GM18867 (cell line): Measurements from ENCODE around the gene HS6ST2.
"Not testable (repeated sequence)": the region's sequence is repeated elsewhere in the genome, so short reads cannot be mapped to it uniquely, and the experiment has no call there.

Experiments used
- ATAC-seq: cut with Tn5 transposase; IDR thresholded peaks from one replicate; pipeline ENCODE4 v1.9.1; 2021; ENCODE audit warnings: mild to moderate bottlenecking, moderate library complexity; ENCODE audit not compliant: unreplicated experiment

Gene HS6ST2

DNA sequence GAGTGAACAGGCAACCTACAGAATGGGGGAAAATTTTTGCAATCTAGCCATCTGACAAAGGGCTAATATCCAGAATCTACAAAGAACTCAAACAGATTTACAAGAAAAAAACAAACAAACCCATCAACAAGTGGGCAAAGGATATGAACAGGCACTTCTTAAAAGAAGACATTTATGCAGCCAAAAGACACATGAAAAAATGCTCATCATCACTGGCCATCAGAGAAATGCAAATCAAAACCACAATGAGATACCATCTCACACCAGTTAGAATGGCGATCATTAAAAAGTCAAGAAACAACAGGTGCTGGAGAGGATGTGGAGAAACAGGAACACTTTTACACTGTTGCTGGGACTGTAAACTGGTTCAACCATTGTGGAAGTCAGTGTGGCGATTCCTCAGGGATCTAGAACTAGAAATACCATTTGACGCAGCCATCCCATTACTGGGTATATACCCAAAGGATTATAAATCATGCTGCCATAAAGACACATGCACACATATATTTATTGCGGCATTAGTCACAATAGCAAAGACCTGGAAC is 13.3 kb downstream of the HS6ST2 start:
- not testable (repeated sequence) for ATAC-seq

DNA sequence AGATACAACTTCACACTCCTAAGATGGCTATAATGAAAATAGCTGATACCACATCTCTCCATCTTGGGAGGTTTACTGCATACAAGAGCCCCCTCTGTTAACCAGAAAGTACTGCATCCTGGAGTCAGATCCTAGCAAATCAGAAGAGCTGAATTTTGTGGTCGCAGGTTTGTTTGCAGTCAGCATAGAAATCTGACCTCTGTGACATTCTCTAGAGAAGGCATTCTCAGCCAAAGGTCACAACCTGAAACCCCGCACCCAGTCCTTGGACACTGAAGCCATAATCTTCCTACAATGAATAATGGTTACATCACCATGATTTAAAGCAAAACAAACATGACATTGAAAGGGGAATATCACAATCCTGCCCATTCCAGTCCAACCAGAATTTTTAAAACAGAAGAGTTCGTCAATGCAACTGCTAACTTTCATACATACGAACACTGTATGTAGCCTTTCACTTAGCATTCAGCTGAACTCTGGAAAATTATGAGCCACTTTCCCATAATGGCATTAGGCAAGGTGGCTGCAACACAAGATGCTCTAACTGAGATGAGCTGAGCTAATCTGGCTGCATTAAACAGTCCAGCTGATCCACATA is 17.6 kb downstream of the HS6ST2 start:
- ATAC-seq = no peak

DNA sequence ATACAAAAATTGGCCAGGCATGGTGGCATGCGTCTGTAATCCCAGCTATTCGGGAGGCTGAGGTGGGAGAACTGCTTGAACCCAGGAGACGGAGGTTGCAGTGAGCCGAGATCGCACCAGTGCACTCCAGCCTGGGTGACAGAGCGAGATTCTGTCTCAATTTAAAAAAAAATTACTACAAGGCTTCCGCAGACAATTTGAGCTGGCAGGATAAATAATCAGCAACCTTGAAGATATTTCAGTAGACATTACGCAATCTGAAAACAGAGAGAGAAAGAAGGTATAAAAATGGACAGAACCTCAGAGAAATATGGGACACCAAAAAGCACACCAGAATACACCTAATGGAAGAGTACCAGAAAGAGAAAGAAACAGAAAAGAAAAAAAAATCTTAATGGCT is 25.3 kb downstream of the HS6ST2 start:
- ATAC-seq = no peak

DNA sequence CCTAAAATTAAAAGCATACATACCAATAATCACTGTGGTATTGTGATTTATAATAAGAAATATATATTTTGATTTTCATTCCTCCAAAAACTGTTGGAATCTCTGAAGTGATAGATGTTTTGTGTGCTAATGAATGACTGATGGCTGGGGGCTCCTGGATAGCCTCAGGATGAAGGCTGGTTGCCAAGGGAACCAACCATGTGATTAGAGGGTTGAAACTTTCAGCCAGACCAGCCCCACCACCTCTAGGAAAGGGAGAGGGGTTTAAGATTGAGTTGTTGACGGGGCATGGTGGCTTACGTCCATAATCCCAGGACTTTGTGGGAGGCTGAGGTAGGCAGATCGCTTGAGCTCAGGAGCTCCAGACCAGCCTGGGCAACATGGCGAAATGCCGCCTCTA is 34.0 kb downstream of the HS6ST2 start:
- ATAC-seq = no peak

DNA sequence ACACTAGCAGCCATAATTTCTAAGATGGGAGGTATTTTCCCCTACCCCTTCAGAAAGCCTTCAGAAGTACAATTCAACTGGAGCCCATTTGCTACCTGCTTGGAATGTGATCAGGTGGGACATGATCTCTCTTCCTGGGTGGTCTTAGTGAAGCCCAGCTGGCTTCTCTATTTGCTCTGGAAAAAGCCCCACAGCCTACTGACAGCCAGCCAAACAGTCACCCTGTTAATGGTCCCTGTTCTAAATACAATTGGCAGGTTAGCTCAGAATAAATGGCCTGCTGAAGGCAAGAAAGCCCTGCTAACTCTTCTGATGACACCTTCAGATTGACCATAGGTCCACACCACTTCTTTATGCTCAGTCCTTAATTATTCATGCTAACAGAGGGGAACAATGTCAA is 39.9 kb downstream of the HS6ST2 start:
- no peak for ATAC-seq

DNA sequence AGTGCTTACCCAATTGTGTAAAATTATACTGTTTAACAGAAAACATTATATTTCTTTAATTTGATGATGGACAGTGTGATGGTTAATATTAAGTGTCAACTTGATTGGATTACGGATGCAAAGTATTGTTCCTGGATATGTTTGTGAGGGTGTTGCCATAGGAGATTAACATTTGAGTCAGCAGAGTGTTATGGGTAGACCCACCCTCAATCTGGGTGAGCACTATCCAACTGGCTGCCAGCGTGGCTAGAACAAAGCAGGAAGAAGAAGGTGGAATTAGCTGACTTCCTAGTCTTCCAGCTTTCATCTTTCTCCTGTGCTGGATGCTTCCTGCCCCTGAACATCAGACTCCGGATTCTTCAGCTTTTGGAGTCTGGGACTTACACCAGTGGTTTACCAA is 42.1 kb downstream of the HS6ST2 start:
- no peak for ATAC-seq

DNA sequence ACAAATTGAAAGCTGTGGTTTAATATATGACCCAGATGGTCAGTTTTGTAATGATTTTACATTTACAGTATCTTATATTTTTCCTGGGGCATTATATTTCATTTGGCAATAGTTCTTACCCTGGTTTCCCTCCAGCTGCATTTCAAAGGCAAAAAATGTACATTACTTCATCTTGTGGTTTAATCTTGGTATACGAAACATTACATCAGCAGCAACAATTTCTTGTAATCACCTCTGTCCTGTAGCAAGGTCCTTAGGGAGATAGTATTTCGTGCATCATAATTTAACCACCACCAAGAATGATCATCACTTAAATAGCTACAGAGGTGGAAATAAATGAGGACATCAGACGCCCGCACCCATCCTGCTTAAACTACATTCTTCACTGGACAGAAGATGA is 48.8 kb downstream of the HS6ST2 start:
- ATAC-seq = no peak

DNA sequence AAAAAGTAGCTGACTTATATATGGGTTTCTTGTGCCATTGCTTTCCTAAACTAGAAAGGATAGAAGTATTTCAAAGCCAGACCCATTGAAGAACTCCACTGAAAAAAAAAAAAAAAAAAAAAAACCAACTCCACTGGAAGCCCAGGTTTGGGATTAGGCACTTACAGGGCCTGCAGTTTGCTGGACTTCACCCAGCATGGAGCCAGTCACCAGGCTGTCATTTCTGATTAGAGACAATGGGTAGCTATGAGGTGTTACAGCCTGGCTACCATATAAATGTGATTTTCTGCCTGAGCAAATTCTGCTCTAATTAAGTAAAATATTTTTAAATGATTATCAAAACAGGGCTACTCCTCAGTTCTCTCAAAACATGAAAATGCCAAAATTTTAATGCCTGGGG is 49.5 kb downstream of the HS6ST2 start:
- no peak for ATAC-seq

DNA sequence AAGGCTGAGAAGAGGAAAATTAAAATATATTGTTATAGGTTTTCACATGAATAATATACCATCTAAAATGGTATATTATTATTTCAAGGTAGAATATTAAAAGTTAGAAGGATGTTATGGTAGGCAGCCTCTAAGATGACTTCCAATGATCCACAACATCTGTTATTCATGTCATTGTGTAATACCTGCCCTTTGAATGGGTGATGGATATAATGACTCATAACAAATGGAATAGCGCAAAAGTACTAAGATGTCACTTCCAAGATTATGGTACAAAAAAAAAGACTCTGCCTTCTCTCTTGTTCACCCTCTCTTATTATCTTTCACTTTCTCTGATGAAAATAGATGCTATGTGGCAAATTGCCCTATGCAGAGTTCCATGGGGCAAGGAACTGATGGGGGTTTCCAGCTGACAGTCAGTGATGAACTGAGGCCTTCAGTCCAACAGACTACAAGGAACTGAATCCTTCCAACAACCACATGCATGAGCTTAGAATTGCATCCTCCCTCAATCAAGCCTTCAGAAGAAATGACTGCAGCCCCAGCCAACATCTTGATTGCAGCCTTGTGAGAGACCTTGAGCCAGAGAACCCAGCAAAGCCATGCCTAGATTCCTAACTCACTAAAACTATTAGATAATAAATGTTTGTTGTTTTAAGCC is 57.7 kb downstream of the HS6ST2 start:
- no peak for ATAC-seq

DNA sequence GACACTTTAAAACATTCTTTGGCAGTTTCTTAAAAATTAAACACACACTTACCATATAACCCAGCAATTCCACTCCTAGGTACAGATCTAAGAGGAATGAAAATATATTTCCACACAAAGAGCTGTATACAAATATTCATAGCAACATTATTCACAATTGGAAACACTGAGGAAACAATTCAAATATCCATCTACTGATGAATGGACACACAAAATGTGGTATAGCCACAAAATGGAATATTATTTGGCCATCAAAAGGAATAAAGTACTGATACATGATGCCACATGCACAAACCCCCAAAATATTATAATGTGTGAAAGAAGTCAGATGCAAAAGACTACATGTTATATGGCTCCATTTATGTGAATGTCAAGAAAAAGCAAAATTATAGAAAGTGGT is 70.9 kb downstream of the HS6ST2 start:
- ATAC-seq = no peak

DNA sequence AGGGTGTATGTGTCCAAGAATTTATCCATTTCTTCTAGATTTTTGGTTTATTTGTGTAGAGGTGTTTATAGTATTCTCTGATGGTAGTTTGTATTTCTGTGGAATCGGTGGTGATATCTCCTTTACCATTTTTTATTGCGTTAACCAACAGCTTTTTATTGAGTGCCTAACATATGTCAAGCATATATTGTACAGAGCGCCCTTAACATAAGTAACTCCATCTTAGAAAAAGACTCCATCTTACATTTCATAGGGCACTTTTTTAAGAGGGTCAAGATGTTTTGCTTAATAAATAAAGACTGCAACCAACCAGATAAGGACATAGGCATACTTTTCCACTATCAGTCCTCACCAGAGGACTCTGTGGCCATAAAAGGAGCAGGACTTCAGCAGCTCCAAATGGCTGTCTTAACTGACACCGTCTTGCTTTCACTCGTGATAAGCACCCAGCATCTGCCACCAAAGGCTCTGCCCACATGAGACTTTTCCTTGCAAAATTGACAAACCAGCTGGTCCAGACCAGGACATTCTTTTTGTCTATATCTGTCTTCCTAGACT is 75.0 kb downstream of the HS6ST2 start:
- no peak for ATAC-seq

DNA sequence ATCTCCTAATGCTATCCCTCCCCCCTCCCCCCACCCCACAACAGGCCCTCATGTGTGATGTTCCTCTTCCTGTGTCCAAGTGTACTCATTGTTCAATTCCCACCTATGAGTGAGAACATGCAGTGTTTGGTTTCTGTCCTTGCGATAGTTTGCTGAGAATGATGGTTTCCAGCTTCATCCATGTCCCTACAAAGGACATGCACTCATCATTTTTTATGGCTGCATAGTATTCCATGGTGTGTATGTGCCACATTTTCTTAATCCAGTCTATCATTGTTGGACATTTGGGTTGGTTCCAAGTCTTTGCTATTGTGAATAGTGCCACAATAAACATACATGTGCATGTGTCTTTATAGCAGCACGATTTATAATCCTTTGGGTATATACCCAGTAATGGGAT is 77.7 kb downstream of the HS6ST2 start:
- ATAC-seq = not testable (repeated sequence)

DNA sequence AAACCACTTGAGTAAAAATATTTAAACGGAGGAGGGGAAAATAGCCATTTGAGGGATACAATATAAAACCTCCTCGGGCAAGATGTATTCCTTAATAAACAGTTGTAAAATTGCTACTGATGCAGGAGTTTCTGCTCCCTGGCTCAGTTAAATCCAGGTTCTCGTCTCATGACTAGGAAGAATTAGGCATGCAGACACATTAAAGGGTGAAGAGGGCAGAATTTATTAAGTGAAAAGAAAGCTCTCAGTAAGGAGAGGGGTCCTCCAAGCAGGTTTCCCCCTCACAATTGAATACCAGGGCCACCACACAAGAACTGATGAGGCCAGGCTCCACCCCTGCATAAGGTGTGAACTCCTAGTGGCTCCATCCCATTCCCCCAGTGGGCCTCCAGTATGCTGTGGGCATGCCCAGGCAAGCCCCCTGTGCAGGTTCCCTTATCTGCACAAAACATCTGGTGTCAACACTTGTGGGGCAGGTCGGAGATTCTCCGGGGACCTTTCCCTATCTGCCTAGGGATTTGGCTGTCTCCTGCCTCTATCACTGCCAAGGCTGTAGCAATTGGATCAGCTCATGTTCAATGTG is 80.4 kb downstream of the HS6ST2 start:
- no peak for ATAC-seq

DNA sequence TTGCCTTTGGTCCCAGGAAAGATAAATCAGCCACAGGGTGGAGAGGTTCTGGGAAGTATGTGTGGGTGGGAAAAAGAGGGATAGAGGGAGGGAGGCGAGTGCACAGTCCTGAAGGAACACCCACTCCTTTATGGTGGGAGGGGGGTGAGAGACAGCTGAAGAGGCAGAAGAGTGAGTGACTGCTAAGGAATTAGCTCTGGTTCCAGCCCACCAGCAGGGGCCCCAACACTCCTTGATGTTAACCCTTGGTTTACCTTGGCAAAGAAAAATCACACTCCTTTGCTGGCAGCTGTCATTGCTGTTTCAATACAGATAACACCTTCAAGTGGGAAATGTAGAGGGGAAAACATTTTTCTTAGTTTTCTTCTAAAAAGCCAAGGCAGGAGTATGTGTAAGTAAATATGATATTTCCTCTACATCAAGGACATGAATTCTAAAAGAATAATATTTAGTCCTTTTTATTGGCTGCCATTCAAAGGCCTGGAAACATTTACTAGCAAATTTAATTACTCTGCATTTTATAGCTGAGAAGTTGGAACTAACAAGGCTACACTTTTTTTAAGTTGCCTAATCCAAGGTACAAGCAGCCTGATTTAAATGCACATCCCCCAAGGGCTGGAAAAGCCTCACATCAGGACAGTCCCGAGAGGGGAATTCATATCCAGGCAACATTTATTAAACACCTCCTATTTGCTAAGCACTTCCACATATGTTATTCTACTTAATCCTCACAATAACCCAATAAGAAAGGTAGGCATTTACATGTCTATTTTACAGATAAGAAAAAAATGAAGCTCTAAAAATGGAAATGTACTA is 81.7 kb downstream of the HS6ST2 start:
- no peak for ATAC-seq

DNA sequence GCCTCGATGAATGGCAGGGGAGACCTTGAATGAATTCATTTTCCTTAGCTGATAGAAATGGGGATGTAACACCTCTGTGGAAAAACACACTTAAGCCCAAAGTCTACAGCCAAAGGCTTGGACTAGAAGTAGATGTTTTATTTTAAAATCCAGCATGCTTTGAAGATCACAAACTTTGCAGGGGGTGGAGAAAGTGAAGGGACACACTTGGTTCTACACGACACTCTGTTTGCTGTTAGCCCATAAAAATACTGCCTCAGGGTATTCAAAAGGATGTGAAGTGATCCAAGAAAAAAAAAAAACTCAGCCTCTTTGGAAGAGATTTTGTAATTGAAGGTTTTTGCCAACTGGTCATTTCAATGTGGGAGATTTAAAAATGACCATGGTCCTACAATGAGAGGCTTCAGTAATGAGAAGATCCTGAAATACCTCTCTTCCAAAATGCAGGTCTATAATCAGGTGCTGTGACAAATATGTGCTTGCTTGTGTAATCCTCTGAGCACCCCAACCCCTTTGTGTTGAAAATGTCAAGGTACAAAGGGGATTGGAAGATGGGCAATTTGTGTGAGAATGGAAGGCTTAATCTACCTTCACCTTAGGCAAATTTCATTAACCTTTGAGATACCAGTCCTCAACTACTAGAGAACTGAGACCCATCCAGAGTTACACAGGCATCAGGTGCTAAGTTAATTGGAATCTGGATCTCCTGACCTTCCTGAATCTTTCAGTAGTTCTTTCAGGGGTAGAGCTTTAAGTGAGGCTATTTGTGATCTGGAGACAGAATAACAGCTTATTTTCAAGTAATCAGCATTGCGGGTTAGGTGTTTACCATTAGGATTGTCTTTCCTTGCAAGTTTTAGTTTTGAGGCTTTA is 82.5 kb downstream of the HS6ST2 start:
- ATAC-seq = no peak

DNA sequence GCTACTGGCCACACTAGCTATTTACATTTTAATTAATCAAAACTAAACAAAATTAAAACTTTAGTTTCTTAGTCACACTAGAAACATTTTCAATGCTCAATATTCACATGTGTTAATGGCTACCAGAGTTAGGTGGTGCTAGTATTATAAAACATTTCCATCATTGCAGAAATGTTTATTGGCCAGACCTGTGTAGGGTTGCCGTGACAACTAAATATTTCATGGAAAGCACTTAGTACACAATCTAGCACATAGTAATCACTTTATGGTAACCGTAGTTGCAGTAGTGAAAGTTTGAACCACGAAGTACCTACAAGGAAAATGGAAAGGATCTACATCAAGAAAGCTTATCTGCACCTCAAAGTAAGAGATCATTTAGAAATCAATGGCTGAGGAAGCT is 95.9 kb downstream of the HS6ST2 start:
- ATAC-seq = no peak

DNA sequence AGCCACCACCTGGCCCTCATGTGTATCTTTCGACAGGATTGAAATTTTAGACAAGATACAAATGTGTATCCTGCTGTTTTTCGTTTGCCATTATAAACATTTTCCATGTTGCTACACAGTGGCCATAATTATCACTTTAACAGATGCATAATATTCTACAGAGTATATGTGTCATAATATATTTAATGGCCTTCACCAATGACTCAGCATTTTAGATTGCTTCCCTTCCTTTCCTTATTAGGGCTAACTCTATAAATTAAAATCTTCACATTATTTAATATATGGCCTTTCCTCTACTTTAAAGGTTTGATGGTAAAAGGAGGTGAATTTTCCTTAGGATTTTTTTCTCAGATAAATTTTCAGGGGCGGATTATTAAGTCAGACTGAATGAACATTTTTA is 97.4 kb downstream of the HS6ST2 start:
- ATAC-seq = no peak

DNA sequence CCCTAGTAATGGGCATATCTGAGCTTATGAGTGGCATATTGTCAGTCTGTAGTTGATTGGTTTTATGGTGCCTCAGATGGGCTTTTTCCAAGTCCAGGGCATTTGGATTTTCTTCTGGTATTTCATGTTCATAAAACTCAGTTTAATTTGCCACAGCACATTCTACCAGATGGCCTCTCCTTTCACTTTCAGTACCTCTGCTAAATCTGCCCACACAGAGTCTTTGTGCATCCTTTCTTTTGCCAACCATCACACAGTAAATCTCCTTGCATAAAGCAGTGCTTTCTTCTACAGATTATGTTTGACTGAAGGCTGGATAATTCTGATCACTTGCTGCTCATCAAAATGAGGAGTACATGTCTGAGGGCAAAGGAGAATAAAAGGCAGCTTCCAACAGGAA is 98.2 kb downstream of the HS6ST2 start:
- no peak for ATAC-seq

DNA sequence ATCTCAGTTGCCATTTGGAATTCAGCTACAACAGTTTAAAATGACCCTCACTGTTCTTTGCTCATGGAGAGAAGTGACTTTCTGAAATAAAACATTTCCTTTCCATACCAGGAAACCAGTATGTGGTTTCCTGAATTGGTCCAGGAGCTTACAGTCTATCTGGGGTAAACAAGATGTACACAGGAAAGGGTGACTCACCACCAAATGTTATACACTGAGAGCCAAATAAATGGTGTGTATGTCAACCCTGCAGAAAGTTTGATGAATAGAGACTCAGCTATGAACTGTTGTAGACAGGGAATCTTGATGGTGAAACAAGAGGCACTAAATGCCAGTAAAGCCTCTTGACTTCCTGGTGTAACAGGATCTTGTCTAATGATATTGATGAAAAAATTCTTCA is 100.4 kb downstream of the HS6ST2 start:
- ATAC-seq = no peak

DNA sequence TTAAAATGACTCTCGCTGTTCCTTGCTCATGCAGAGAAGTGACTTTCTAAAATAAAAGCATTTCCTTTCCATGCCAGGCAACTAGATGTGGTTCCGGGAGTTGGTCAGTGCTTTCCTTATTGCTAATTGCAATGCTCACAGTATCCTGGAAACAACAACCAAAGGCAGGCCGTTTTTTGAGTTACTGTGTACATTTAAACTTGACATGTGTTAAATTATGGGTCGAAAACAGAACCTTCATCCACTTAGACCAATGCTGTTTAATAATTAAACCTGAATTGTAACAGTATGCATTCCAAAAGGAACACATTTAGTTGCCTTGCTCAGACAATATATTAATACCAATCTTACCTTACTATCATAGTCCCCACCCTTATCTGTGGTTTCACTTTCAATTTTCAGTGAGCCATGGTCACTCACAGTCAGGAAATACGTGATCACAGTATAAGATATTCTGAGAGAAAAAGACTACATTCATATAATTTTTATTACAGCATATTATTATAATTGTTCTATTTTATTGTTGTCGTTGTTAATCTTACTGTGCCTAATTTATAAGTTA is 102.6 kb downstream of the HS6ST2 start:
- ATAC-seq = peak; percentile 88
